Stimulated activated CD4-positive, alpha-beta T cell treated with anti-CD3 and anti-CD28 coated beads, Interleukin-12 subunit alpha, Interleukin-12 subunit beta, amount 100 ng/mL, for 24 hours (primary cell): ENCODE measurements around the gene FRS3.
"Not testable (repeated sequence)": the region's sequence is repeated elsewhere in the genome, so short reads cannot be mapped to it uniquely, and the experiment has no call there.

Experiments used
- DNase-seq, 2 experiments: peaks; one replicate each; pipeline ENCODE4 v3.0.0-alpha.2; 2020; ENCODE audit warnings: low read depth in 2 of 2

The FRS3 gene, protein sequence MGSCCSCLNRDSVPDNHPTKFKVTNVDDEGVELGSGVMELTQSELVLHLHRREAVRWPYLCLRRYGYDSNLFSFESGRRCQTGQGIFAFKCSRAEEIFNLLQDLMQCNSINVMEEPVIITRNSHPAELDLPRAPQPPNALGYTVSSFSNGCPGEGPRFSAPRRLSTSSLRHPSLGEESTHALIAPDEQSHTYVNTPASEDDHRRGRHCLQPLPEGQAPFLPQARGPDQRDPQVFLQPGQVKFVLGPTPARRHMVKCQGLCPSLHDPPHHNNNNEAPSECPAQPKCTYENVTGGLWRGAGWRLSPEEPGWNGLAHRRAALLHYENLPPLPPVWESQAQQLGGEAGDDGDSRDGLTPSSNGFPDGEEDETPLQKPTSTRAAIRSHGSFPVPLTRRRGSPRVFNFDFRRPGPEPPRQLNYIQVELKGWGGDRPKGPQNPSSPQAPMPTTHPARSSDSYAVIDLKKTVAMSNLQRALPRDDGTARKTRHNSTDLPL

DNA sequence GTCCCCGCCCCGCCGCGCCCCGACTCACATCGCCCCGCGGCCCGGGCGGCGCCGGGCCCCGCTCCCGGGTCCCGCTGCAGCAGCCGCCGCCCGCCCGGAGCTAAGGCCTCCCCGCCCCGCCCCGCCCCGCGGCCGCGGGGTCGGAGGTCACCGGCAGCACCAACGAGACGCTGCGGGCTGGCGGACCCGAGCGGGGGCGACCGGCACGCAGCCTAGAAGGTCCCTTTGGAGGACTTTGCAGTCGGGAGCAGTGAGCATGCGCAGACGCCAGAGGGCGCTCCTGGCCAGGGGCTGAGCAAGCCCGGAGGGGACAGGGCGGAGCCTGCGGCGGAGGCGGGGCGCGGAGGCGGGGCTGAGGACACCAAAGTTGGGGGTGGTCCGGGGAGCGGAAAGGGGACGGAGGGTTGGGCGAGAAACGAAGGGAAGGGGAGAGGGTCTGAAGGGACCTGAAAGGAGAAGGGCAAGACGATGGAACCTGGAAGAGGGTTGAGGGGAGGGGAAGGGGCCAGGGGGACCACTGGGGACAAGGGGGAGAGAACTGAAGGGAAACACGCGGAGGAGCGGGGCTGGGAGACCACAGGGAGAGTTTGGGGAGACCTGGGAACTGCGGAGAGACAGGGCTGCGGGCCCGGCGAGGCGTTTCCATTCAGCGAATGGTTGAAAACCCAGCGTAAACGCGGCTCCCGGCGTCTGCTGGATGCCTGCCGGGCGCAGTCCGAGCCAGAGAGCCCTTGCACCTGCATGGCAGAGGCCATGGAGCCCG lies at the start of gene FRS3:
FRS3 (minus strand) TSS at position 113 of the 763 bp plus-strand sequence. CDS start 2,913 bp downstream, outside the sequence.
- DNase-seq: peak; percentile 99 to 100

- no peak for DNase-seq
These were observed 46.8 kb upstream of the FRS3 start for GRCh38 chr6:41826343-41827022.

- DNase-seq: no peak
These were observed 45.2 kb upstream of the FRS3 start for GRCh38 chr6:41824571-41825569.

DNA sequence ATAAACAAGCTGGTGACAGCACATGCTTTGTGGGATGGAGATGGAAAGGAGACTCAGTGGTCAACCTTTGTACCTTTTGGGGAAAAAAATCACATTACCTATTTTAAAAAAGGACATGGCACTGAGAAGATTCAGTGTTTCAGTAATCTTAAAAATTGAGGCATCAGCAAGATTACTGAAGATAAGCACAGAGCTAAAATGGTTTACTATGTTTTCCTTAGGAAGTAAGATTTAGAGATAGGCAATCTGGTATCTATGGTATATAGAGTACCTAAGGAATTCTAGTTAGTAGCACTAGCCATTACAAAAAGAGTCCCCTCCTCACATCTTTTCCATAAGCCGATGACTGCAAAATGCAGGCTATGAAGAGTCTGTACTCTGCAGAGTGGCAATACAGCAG lies 43.5 kb upstream of the FRS3 start:
- no peak for DNase-seq

- DNase-seq: no peak
These were observed 42.3 kb upstream of the FRS3 start for GRCh38 chr6:41822021-41822420.

DNA sequence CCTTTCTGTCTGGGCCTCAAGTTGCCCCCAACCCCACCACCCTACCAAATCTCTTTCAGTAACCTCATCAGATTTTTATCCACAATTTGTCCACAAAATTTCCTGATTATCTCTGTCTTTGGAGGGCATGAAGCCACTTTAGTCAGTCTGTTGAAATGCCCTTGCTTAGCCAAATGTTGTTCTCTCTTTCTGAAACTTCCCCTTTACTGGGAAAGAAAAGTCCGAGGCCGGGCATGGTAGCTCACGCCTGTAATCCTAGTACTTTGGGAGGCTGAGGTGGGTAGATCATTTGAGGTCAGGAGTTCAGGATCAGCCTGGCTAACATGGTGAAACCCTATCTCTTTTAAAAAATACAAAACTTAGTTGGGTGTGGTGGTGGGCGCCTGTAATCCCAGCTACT lies 41.6 kb upstream of the FRS3 start:
- DNase-seq: no peak

DNA sequence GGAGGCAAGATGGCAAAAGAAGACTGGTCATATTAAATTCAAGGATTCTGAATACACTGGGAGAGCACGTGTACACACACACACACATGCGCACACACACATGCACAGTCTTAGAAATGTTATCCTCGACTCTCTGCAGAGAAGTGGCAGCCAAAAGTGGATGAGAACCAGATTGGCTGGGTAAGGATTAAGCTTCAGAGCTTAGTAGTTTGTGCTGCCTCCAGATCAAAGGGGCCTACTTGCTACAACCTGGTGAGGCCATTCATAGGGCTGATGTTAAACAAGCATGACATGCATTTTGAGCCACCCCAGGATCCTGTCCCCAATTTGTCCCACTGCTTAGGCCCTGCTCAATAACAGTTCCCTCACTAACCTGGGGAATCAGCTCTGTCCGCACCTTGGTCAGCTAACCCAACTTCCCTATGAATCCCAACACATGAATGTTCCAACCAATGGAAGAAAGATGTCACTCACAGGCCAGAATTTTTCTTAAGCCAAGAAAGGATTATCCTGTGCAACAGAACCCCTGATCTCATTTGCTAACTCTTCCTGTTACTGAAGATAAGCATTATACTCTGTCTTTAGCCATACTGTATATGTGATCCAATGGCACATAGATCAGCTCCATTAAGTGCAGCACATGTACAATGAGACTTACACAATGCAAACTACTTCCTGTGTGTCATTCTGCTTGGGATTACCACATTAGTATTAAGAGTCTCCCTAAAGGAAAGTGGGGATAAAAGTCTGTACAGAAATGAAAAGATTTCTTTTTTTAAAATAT lies 38.8 kb upstream of the FRS3 start:
- DNase-seq: no peak

DNA sequence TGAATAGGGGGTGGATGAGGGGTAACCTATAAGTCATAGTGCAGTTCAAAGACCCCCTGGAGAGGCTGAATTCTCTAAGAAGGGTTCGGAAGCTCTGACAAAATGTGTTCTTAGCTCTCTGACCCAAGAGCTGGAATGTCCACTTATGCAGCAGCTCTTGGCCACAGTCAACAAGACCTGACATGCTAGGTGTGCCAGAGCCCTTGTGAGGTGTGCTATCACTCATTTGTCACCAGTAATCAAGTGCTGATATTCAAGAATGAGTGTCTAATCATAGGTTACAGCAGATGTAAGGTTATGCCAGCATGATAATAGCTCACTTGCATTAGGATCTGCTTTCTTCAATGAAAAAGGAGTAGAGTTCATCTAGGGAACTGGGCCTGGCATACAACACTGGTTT lies 35.9 kb upstream of the FRS3 start:
- DNase-seq: no peak

DNA sequence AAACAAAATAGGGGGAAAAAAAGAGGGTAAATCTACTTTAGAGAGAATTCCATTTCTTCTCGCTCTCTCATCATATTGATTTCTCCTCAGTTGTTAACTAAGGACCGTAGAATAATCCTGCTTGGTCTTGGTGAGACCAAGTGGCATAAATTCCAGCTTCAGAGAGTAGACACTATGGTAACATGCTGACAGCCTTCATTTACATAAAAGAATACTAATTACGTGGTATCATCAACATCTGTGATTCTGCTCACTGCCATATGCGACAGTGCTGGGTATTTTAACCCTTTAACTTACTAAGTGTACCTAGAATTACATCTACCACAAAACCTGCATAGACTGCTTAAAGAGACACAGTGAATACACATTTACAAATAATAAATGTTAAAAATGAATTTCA lies 34.9 kb upstream of the FRS3 start:
- DNase-seq: no peak

DNA sequence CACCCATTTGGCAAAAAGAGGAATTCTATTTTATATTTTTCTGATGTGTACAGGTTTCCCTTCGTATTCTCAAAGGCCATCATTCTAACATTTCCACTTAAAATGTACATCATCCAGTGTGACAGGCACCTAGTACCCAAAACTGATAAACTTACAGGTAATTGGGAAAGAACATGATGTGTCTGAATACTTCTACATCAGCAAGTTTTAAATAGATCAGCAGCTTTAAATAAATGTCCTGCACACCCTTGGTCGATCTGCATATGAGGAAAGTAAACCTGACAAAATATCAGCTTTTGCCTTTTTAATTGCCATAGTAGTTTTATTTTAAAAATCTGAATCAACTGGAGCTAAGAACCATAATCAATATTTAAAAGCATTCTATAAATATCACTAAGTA lies 34.3 kb upstream of the FRS3 start:
- no peak for DNase-seq

GRCh38 chr6:41813469-41813868 lies 33.8 kb upstream of the FRS3 start:
- DNase-seq: no peak

DNA sequence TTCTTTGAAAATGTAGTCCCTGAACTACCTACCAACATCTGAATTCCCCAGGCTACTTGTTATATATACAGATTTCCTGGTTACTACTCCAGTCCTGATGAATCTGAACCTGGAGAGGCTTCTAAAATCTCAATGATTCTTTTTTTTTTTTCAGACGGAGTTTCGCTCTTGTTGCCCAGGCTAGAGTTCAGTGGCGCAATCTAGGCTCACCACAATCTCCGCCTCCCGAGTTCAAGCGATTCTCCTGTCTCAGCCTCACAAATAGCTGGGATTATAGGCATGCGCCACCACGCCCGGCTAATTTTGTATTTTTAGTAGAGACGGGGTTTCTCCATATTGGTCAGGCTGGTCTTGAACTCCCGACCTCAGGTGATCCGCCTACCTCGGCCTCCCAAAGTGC lies 32.2 kb upstream of the FRS3 start:
- not testable (repeated sequence) for DNase-seq

- DNase-seq: no peak
These were observed 31.4 kb upstream of the FRS3 start for GRCh38 chr6:41811095-41811494.

GRCh38 chr6:41805830-41806774 lies 26.4 kb upstream of the FRS3 start:
- no peak for DNase-seq

- DNase-seq: no peak
These were observed 21.7 kb upstream of the FRS3 start for GRCh38 chr6:41801380-41801779.

DNA sequence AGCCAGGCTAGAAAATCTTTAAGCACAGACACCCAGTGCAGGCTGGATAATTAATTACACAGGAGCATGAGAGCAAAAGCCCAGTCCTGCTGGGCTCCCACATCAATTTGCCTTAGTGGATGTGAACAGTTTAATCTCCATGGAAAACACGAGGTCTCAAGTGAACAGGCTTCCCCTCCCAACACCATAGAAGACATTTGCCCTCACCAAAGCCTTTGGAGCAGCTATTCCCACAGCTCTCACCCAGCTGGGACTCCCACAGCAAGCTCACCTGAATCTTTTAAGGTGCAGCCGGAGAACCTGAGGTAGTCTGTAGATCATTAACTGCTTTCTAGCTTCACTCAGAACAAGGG lies 19.8 kb upstream of the FRS3 start:
- no peak for DNase-seq

- no peak for DNase-seq
These were observed 19.3 kb upstream of the FRS3 start for GRCh38 chr6:41798901-41799558.

DNA sequence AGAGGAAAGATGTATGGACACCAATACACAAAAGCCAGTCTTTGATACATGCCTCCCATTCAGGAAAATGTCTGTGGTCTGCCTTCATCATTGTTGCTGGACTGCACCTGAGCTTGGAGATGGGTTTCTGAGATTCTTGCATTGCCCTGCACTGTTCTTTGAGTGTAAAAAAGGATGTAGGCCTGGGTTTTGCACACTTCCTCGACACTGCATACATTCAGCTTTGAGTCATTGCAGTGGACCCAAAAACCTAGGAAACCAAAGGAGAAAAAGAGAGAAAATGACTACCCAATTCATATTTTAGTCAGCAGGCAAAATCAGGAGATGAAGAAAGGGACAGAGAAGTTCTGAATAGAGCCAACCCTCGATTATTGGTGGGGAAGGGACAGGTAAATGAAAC lies 16.8 kb upstream of the FRS3 start:
- DNase-seq: no peak

- DNase-seq: no peak
These were observed 12.3 kb upstream of the FRS3 start for GRCh38 chr6:41791984-41792383.
